HUDEP-2 (cell line): ENCODE results near the gene CROCC2.

Experiments used
- DNase-seq, 76 experiments: peaks; one replicate each; lab custom pipeline; 2025; ENCODE audit not compliant: unreplicated experiment in 76 of 76; lab: John Stamatoyannopoulos, UW

The CROCC2 gene

DNA sequence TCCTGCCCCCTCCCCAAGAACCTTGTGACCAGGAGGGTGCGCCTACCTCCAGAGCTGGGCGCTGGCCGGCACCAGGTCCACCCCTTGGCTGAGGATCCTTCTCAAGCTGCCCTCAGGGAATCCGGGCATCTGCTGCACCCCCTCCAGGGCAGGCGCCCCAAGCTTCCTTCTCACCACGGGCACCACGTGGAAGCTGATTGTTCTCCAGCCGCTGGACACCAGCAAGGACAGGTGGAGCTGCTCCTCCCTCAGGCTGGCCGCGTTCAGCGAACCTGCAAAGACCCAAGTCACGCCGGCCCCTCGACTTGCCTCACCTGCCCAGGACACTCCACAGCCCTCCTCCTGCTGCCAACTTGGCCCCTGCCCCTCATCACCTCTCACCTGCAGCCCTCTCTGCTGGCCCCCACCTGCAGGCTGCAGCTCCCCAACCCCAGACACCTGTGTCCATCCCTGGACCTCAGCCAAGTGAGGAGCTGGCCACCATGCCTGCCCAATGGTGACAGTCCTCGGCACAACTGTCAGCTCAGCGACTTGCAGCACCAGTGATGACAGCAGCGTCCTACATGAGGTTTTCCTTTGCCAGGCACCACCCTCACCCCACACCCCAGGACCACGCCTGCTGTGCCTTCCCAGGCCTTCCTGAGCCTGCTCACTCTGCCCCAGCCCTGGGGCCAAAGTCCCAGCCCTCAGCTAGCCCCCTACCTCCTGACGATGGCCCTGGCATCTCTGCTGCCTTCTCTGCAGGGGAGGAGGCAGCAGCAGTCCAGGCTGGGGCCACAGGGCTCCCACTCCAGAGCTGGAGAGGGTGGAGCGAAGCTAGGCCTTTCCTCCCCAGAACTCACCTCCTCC, 14.4 kb upstream of the CROCC2 start:
- no peak for DNase-seq

DNA sequence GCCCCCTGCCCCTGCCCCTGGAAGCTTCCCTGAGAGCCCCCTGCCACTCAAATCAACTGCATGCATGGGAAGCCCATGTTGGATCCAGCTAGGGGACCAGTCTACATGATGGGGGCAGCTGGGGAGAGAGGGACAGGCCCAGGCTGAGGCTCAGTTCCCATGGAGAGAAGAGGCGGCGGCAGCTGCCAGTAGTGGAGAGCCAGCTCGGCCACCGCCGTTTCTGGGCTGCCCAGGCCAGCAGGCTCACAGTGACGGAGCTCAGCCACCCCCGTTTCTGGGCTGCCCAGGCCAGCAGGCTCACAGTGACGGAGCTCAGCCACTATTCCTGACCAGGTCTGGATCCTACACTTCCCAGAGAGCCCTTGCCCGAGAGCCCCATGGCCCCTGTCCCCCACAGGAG, 13.8 kb upstream of the CROCC2 start:
- DNase-seq, result no peak

DNA sequence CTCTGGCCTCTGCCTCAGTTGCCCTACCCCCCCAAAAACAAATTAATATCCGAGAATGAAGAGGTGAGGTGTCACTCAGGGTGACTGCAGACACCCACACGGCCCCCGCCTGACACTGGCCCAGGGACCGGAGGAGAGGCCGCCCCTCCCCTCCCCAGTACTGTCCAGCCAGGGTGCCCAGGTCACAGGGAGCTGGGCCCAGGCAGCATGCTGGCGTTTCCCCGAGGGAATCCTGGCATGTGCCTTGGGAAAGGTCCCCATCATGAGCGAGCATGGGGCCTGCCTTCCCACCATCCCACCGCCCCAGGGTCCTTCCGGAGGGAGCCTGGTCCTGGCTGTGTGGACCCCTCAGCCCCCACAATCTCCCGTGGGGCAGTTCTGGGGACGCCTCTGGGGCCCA, 13.2 kb upstream of the CROCC2 start:
- no peak for DNase-seq

DNA sequence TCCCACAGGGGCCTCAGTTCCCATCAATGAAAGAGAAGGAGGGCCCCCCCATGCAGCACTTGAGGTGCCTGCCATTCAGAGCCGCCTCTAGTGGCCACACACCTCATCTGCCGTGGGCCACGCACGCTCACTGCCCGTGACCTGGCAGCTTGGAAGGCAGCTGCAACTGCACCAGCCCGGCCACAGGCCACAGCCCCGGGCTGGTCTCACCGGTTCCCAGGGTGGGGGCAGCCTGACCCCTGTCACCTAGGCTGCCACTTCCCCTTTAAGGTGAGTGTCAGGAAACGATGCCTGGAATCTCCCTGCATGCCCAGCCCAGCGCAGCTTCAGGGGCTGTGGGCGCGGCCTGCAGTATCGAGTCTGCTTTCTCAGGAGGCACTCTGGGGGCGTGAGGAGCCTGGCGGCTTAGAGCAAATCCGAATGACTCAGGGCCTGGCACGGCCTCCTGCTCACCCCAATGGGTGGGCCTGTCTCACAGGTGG, 12.7 kb upstream of the CROCC2 start:
- no peak for DNase-seq

DNA sequence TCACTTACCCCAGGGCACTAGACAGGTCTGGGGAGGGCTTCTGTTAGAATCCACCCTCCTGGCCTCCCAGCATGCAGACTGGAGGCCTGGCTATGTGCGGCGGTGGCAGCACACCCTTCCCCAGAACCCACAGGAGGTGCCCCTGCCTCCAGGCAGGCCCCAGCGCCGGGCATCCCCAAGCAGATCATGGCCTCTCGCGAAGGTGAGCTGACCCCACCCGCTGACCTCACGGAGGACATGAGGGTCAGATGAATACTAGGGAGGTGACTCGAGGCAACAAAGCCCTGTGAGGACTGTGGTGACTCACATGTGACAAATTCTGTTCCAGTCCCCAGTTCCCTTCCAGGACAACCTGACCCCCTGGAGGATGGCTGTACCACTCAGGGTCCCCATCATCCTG, 12.1 kb upstream of the CROCC2 start:
- no peak for DNase-seq

DNA sequence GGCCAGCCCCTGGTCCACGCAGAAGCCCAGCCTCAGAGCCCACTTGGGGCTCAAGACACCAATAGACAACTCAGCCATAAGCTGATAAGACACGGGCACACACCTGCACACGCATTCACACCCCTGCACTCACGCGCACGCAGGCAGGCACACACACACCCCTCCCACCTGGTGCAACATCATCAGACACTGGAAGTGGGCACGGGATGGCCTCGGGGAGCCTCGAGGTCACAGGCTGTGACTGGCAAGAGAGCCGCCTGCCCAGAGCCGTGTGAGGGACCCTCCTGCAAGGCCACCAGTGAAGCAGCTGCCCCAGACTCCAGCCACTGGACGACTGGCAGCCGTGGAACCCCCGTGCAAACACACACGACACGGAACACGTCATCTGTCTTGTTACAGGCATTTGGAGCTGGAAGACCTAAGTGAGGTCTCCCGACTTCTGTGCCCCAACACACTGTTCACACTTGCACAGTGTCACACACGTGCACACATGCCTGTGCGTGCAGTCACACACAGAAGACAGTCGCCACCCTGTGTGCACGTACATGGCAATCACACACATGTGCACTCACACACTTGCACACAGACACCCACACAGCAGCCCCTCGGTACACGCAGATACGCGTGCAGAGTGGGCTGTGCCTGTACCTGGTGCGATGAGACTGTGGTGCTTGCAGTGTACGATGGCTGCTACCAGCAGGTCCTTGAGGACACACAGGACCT, 11.1 kb upstream of the CROCC2 start:
- no peak for DNase-seq

DNA sequence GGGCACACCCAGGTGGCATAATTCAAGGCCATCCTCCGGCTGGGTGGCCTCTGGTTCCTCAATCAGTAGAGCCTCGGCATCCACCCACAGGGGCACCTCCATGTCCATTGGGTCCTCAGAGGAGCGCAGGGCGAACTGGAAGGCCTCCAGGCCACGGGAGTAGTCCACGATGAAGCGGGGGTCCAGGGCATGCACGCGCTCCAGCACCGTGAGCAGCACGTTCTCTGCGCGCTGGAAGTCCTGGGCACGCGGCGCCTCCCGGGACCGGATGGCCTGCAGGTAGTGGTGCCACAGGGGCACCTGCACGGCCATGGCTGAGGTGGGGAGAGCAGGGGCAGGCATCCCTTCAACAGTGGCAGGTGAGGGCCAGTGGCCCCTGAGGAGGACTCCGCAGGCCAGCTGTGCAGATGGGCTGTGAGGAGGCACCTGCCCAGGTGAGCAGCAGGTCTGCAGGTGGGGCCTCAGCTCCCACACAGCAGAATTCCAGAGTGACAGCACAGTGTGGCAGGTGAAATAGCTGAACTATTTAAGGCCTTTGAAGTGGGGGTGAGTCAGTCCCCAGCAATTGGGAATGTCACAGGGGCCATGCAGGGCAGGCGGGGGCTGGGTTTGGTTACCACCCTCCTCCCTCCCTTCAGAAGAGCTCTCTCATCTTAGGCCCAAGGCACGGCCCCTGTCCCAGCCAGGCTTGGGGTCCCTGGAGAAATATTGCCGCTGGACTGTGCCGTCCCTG, 10.3 kb upstream of the CROCC2 start, which contains the start of gene MAB21L4:
Gene MAB21L4 (minus strand): TSS at position 501 of the 733 bp plus-strand sequence. CDS start 159 bp downstream, at position 342.
- DNase-seq, result no peak

DNA sequence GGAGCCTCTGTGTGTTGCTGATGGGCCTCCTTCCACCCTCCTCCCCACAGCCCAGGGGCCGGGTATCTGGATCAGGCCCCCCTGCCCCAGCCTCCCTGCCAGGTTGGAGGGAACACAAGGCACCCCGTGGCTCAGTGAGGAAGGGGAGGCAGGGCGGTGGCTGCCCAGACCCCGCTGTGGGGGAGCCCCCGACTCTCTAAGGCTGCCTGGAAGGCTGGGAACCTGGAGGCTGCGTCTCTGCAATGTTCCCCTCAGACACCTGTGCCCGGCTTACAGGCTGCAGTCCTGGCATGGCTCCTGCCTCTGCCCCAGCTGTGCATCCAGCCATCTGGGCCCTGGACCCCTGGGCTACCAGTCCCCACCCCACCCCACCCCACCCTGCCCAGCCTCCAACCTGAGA, 9.7 kb upstream of the CROCC2 start:
- no peak for DNase-seq

DNA sequence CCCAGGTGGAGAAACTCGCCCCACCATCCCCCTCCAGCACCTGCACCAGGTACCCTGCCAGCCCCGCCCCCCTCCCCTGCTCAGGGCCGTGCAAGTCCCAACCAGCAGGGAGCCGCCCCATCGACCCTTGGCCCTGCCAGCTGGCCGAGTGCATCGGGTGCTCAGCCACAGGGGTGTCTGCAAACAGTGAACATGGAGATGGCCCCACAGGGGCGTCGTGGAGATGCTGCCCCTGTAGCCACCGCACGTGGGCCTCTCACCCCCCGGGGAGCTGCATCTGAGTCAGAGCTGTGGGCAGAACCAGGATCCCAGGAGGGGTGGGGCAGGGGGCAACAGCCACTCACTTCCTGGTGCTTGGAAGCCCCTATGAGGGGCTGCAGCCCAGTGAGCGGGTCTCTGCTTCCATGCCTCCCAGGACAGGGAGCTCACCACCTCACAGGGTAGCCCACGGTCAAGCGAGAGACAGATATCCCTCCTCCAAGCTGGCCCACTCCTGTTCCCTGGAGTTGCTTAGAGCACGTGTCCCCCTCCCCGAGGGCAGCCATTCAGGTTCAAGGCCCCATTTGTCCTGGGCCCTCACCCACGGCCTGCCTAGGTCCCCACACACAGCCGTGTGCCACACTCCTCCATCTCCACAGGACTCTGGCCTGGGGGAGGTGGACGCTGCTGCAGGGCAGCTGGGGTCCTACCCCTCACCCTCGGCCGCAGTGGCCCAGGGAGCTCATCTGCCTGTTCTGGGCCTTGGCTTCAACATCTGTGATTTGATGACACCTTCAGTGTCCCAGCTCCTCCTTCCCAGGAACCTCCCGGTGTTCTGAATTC, 9.1 kb upstream of the CROCC2 start:
- DNase-seq, result no peak

DNA sequence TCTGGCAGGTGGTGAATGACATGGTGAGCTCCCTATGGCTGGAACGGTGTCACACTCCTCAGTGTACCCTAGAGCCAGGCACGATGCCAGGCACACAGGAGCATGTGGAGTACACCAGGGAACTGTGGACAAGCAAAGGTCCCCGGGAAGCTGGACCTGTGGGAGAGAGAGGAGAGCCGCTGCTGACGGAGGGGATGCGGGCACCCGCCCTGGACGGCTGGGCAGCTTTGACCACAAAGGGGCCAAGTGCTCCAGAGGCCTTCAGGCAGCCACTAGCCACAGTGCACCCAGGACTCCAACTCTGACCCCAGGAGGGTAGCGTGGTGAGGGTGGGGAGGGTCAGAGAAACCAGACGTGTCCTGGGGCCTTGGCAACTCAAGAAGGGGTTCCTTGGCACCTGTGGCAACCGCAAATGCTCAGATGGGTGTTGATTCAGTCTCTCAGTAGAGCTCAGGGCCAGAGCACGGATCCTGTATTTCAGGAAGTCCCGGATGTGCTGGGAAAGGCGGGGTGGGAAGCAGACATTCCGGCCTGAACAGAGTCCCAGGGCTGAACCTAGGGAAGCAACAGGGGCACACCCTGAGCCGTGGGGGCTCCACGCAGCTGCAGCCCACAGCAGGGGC, 7.9 kb upstream of the CROCC2 start:
- no peak for DNase-seq

DNA sequence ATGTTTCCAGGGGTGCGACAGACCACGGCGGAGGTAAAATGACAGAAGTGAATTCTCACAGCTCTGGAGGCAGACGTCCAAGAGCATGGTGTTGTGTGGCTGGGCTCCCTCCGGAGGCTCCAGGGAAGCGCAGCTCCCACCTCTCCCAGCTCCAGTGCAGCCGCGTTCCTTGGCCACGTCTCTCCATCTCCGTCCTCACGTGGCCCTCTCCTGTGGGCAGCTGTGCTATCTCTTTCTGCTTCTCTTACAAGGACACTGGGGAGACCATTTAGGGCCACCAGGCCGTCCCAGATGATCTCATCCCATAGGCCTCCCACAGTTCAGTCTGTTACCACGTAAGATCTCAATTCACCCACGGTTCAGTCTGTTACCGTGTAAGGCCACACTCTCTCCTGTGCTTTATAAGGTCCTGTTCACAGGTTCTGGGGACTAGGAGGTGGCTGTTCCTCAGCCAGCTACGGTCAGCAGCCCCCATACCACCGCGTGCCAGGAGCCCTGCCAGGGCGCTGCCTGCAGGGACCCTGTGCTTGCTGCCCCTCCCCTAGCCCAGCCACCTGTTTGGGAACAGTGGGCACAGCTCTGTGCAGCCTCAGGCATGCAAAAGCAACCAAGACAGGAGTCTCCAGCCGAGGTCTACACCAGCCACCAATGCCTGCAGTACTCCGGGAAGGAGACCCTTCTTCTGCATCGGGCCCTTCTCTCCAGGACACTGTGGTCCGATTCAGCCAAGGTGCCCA, 7.2 kb upstream of the CROCC2 start:
- DNase-seq, result no peak

DNA sequence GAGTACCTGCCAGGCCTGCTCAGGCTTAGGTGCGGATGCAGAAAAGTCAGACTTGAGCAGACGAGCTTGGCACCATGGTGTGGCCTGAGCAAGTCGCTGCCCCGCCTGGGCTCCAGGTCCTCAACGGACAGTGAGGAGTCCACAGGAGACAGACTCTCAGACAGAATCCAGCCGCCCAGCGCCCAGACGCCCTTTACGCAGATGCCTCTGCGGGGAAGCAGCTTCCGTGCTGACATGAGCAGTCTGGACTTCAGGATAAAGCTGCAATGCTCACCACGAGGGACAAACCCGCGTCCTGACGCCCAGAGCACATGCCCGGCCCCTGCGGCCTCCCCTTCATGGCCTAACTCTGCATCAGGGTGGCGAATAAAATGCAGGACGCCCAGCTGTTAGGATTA, 6.7 kb upstream of the CROCC2 start:
- no peak for DNase-seq

DNA sequence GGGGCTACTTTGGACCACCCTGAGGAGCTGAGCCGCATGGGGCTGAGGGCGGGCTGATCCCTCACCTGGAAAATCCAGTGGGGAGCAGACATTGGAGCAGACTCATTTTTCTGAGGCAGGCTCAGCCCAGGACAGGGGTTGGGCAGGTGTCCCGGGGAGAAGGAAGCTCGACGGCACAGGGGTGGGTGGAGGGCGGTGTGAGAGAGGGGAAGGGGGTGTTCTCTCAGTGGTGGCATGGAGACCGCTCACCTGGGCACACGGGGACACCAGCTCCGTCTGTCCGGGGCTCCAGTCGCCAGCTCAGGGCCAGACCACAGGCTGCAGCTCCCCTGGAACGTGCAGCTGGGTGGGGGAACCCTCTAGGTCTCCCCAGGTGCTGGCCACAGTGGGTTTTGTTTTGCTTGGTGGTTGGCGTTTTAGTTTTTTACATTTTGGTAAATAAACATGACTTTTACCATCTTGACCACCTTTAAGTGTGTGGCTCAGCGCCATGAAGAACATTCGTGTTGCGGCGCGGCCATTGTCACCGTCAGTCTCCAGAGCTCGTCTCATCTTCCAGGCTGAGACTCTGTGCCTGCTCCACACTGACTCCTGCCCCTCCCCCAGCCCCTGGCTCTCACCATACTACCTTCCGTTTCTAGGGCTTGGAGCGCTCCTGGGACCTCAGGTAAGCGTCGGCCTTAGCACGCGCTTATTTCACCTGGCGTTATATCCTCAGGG, 5.8 kb upstream of the CROCC2 start:
- DNase-seq, result no peak

DNA sequence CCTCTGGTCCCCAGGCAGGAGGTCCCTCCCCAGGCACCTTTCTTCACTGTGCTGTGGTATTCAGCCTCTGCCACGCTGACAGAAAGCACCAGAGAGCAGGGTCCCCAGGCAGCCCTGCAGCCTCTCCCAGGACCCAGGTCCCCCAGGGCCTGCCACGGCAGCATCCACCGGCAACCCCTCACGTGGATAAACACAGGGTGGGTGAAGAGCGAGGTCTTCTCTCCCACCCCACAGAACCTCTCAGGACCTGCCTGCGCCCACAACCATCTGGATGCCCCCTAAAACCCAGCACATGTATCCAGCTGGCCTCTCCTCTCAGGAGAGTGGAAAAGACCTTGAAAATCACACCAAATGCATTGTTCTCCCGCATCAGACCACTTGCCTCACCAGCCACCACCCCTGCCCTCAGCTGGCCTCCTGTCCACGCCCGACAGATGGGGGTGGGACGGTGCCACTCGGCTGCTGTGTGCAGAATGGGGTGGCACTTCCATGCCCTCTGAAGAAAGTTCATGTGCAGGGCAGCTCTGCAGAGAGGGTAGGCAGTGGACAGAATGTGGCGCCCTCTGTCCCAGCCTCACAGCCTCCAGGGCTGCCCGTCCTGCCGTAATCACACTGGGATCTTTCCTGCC, 4.0 kb upstream of the CROCC2 start:
- no peak for DNase-seq

DNA sequence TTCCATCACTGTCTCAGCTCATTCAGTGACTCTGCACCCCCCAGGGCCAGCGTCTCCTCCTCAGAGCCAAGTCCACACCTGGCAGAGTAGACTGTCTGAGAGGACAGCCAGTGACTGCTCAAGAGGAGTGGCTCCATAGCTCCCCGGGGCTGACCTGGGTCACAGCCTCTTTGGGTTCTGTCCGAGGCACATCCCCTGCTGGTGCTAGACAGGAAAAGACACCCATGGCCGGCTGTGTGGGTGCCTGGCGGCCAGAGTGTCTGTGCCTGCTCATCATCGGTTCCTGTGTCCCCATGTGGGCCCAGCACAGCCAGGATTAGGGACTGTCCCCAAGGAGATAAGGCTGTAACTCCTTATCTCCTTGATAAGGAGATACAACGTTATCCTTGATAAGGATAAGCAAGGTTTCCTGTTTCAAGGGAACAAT, 3.5 kb upstream of the CROCC2 start:
- peak in 2 of 76 experiments; percentile 6 to 9 for DNase-seq

DNA sequence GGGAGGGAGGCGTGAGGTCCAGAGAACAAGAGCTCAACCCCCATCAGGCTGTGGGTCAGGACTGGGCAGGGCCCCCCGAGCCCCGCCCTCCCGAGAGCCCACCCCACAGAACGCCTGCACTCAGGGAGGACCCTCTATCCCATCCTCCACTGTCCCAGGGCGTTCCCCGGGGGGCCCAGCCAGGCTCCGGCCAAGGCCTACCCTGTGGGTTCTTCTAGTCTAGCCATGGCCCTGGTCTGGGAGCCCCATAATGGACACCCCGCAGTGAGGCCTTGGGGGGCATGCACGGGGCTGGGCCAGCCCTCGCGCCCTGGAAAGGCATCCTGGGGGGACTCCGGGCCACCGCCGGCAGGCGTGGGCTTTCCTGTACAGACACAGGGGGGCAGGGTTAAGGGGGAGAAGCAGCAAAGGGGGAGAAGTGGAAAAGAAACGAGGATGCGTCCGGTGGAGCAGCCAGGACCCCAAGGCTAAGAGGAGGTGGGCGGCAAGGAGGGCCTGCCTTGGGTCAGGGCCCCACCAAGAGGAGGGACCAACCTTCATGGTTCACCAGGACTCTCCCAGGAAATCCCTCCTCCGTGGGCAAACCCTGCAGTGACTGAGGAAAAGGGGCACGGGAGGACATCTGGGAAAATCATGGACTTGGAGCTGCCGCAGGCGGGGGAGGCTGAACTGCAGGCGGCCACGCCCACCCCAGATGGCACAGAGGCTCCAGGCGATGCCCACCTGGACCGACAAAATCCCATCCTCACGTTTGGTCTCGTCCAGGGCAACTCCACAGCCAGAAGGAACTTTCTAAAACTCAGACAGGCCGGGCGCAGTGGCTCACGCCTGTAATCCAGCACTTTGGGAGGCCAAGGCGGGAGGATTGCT, 2.7 kb upstream of the CROCC2 start:
- no peak for DNase-seq
